HG03439 (cell line): ENCODE results near the gene HSD11B1.

Source experiments
- ATAC-seq: cut with Tn5 transposase; IDR thresholded peaks from one replicate; pipeline ENCODE4 v1.9.1; 2021; ENCODE audit warnings: mild to moderate bottlenecking, moderate library complexity; ENCODE audit not compliant: unreplicated experiment

HSD11B1 gene

DNA sequence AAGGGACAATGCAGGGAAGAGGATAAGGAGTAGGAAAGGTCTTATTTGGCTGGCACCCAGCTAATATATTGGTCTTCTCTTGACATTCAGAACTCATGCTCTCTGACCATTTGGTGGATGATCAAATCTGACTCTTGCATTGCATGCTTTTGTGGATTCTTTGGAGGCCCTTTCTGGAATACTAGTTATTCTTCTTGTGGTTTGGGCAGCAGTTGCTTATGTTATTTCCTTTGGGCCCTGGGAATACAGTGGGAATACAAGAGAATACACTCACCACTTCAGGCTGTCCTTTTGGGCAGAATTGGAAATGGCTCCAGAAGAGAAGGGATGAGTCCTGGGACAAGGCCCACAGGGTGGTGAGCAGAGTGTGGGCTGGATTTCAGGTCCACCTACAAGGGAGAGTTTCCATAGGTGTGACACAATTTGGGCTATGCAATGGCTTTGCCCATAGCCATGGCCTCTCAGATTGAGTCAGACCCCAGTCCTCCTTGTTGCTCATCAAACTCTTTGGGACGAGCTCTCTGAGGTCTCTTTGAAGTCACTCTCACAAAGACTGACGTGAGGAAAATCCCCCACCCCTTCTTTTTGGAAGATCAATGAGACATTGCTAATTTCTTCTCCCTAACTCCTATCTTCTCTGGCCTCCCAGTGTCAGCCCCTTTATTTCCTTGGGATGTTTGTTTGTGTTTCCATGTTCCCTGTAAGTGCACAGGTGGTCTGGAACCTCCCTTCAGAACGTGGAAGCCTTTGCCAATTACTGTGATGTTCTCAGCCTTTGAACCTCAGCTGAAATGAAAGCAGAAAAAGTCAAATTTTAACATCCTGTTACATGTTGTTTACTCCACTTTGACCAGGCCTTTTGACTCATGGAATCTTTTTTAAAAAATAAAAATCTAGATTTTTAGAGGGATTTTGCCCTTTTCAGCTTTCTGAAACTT lies 19.4 kb downstream of the HSD11B1 start:
- ATAC-seq: peak; percentile 47

DNA sequence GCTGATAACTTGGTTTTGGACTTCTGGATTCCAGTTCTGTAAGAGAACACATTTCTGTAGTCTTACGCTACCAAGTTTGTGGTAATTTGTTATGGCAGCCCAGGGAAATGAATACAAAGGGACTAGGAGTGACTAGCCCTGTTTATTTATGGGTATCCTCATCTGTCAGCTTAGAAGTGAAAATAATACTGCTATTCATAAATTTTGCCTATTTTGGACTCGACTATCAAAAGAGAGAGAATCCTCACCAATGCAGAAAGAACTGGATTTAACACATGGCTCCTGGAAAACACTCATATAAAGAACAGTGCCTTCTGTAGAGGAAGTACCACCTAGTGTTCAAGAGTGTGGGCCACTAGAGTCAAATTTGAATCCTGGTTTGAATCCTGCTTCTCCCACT lies 22.6 kb downstream of the HSD11B1 start:
- no peak for ATAC-seq

DNA sequence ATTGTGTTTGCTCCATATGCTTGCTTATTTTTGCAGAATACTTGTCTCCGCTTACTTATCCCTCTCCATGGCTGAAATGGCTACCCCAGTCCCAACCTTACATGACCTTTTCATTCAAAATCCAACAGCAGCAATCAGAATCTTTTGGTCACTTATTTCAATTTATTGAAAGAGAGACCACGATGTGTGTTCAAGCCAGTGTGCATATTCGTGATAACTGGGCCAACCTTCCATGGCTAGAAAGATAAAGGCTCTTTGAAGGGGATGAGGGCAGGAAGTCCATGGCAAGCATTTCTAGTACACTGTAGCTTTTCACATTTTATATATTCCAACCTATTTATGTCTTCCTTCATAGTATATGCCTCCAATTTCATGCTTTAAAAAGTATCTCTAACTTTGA lies 23.1 kb downstream of the HSD11B1 start:
- ATAC-seq: no peak

- no peak for ATAC-seq
Observed at GRCh38 chr1:209728466-209728865, 23.8 kb downstream of the HSD11B1 start.

DNA sequence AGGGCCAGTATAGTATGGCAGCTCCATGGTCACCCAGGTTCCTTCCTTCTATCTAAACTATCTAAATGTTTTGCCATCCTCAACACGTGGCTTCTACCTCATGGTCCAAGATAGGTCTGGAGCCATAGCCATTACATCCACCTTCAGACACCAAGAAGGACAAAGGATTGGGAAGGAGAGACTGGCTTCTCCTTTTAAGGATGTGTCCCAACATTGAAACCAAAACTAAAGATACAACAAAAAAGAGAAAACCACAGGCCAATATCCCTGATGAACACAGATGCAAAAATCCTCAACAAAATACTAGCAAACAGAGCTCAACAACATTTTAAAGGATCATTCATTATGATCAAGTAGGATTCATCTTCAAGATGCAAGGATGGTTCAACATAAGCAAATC lies 24.8 kb downstream of the HSD11B1 start:
- ATAC-seq: no peak

- ATAC-seq: no peak
Observed at GRCh38 chr1:209732725-209733124, 28.1 kb downstream of the HSD11B1 start.

DNA sequence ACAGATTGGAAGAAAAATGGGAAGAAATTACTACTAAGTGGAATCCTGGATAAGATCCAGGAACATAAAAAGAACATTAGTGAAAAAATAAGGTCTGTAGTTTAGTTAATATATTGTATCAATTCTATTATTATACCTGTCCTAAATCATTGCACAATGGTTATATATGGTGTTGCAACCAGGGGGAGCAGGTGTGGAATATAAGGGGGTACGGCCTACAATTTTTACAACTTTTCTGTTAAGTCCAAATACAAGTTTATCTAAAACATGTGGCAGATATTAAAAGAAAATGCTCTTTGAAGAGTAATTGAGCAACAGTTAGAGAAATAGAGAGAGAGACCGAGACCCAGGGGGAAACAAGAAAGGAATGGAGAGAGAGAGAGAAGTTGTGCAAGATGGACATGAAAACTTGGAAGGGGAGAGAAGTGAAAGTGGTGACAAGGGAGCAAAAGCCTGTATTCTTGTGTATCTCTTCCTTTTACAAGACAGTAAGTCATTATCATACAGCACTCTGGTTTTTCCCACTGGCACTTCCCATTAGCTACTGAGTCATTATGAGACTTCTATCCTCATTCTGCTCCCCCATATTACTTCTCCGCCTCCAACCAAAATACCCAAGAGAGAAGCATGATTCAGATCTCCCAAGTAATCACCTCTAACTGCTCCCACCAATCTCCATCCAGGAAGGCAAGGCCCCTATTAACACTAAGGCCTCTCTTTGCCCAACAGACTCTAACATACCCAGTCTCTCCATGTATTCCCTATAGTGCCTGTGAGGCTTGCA lies 29.0 kb downstream of the HSD11B1 start:
- ATAC-seq: no peak

DNA sequence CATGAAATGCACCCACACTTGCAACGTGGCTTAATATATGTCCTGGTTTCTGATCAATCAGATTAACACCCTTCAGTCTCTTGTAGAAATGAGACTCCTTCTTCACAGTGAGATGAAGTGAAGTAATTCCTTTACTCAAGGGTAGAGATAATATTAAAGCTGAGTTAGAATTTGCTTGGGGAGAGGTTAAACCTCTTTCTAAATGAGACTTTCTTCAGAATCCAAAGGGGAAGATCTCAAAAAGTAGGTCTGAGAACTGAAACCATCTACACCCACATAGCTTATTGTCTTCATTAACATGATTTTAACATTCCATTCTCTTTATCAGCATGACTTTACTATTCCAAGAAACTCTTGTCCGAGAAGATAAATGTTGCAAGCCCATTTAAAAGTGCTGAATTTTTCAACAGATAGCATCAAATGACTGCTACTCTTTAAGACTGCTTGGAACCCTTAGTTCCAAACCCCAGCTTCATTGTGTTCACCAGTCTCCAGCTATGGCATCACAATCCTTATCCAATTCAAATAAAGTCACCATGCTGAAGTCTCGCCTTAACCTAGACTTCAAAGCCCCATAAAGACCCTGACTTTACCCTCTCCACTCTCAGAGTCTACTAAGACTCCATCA lies 32.0 kb downstream of the HSD11B1 start:
- ATAC-seq: no peak

DNA sequence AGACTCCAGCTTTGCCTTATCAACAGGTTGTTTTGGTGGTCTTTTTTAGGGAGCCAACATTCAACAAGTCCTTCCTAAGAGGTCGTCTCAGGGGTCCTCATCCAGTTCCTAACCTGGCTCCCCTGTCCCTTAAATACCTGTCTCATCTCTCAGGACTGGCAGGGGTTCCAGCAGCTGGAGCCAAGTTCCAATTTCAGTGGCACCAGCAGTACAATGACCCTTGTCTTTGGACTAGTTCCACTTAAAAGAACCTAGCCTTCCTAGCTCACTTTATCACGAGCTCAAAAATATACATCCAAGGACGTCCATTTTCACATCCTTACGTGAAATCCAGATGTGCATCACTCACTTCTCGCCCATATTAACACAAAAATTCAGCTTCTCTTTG lies 32.5 kb downstream of the HSD11B1 start:
- no peak for ATAC-seq

GRCh38 chr1:209738270-209738669 lies 33.6 kb downstream of the HSD11B1 start:
- ATAC-seq: no peak

GRCh38 chr1:209741193-209741592 lies 36.5 kb downstream of the HSD11B1 start:
- no peak for ATAC-seq

DNA sequence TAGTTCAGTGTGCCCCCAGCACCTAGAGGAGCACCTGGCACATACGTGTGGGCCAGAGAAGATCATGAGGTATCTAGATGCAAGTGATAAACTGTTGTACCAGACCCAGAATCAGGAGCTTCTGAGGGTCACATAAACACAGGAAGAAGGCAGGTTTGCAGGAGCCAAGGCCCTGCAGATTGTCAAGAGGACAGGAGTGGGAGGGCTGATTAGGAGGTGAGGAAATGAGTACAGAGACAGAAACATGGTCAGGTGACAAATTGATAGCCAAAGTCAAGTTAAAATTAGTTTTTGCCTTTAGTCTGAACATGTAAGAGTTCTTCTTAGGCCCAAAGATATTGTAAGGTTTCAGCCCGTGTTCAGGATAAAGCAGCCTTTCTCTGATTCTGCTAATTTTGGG lies 37.2 kb downstream of the HSD11B1 start:
- no peak for ATAC-seq

GRCh38 chr1:209742409-209743144 lies 37.9 kb downstream of the HSD11B1 start:
- no peak for ATAC-seq

DNA sequence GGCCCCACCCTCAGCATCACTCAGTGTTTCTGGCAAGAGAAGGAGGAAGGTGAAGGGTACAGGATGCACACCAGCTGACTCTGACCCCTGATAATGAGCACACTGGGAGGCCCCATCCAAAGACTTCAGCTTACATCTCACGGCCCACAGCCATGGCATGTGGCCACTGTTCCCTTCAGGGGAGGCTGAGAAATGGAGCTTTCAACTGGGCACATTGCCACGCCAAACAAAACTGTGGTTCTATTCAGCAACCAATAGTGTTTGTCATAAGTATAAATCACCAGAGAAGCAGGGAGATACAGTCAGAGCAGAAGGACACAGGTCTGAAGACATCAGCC lies 38.5 kb downstream of the HSD11B1 start:
- no peak for ATAC-seq

DNA sequence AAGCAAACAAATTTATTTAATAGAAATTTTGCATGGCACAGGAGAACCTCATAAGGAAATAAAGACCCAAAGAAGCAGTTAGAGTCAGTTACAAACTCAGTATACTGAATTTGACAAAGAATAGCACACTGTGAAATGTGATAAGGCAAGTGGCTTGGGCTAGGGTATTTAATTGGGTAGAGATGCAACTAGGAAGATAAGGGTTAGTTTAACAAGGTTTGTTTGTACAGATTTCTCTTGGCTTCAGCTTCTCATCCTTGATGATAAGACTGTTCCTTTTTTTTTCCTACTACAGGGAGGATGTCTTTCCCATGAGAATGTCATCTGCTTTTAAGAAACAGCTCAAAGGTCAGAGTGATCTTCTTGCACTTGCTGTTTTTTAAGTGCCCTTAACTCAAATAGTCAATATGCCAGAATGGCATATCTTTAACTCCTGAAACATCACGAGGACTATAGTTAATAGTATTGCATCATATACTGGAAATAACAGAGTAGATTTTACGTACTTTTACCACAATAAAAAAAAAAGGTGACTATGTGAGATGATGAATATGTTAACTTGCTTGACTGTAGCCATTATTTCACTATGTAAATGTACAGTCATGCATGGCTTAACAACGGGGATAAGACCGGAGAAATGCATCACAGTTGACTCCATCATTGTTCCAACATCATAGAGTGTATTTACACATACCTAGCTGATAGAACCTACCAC lies 42.0 kb downstream of the HSD11B1 start:
- ATAC-seq: no peak

DNA sequence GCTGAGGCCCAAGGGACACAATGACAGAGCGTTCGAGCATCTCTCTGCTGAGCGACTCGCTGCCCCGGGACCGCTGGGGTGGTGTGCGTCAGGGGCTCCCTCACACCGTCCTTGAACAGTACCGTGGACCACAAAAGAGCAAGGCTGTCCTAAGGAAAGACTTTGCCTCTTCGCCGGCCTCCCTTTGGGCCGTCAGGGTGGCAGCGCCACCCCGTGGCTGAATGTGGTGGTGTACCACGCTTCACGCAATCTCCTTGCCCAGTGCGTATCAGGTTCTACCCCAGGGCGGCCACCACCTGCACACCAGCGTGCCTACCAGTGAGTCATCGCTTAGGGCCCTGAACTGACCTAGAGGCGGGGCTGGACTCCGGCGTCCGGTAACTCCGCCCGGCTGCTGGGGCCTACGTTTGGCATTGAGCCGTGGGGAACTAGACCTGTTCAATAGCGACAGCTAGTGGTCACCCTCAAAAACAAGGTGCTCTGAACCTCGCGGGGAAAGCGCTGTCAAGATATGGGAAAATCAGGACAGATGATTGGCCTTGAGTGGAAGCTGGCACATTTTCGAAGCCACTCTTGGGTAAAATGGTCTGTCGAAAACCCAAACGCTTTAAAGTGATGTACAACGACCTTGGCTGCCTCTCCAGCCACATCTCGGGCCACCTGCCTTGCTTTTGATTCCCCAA lies 43.1 kb downstream of the HSD11B1 start:
- ATAC-seq: peak; percentile 88

DNA sequence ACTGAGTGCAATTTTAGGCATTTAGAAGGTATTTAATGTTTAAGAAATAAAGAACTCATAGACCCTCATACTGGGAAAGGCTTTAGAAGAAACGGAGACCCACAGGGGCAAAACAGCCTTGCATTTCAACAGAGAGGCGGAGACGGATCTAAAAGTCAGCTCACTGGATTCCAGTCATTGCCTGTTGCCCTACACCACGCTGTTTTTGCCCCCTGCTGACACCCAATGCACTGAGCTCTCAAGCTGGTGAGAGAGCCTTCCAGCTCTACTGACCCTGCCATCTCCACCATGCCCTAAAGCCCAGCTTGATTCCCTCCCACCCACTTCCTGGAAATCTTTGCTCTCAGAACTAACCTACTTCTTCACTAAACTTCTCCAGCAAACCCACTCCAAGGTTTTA lies 44.0 kb downstream of the HSD11B1 start:
- ATAC-seq: no peak

- no peak for ATAC-seq
Observed at GRCh38 chr1:209749205-209749604, 44.6 kb downstream of the HSD11B1 start.

- no peak for ATAC-seq
Observed at GRCh38 chr1:209749670-209750323, 45.2 kb downstream of the HSD11B1 start.
